NCI-H524 (cell line): ENCODE measurements around the gene EPC1.
"Not testable (repeated sequence)": the region's sequence is repeated elsewhere in the genome, so short reads cannot be mapped to it uniquely, and the experiment has no call there.

ENCODE experiments used
- DNase-seq, 2 experiments: peaks; one replicate each; lab custom pipeline; 2025; lab: John Stamatoyannopoulos, UW

EPC1 gene

DNA sequence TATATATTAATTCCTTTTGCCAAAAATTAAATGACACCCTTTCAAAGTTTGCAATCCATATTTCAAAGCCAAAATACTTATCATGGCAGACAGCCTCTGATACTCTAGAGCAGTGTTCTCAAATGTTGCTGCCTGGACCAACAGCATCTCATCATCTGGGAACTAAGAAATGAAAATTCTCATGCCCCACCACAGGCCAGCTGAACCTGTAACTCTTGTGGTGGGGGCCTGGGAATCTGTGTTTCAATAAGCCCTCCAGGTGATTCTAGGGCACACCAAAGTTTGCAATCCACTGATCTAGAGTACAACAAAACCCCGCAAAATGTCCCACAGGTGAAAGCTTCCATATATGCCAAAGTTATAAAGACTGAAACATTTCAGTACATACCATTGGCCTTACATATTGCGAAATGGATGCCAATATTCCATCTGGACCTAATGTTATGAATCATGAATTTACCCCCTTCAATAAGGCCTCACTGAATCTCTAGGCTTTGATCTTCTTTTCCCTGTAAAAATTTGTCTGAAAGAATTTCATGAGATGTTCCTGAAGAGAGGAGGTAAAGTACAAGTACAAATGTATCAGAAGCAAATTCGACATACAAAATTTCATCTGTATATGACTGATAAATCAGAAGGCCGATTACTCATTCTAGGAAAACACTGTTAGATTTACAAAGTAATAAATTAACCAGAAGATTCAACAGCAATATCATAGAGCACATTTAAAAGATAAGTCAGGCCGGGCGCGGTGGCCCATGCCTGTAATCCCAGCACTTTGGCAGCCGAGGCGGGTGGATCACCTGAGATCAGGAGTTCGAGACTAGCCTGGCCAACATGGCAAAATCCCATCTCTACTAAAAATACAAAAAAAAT lies 25.3 kb upstream of the EPC1 start:
- no peak for DNase-seq

DNA sequence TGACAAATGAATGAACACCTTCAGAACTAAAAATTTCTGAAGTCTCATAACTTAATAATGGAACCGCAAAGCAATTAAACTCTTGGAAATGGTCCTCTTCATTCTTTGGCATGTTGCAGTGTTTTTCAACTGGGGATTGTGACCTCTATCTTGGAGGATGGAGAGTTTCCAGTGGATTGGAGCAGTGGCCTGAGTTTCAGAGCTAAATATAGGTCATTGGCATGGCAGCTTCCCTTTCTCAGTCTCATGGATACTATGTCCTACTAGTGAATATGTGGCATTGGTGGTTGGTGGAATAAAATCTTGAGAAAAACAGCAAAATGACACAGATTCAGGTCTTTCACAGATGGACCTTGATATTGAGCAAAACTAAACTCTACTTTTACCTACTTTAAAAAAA lies 24.1 kb upstream of the EPC1 start:
- no peak for DNase-seq

DNA sequence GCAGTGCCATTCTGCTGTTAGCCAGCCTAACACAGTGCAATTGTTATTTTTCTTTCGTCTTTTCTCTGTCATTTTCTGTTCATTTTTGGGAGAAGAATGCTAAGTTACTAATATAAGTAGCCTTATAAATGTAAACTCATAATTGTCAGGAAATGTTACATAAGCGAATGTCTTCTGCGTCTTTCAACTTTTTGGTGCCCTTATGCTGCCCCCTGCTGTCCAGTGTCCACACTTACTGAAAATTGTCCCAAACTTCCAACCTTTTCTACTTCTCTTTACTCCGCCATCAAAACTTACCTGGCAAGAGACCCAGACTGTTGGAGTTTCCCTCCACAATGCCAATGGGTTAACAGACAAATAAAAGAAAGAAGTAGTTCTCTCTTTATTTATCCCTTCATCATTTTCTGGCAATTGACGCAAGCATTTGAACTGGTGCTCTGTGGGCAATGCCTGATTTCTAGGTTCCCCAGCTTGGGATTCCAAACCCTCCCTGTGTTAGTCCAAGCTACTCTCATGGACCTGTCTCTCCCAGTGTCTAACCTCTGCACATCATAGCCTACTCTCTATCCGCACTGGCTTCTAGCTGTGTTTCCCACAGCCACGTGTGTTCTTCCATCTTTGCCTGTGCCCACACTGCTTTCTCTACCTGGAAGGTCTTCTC lies 21.0 kb upstream of the EPC1 start:
- DNase-seq: peak in 1 of 2 experiments; percentile 23

- DNase-seq: no peak
These were observed 19.6 kb upstream of the EPC1 start for GRCh38 chr10:32366588-32366987.

- DNase-seq: no peak
These were observed 19.2 kb upstream of the EPC1 start for GRCh38 chr10:32366111-32366510.

DNA sequence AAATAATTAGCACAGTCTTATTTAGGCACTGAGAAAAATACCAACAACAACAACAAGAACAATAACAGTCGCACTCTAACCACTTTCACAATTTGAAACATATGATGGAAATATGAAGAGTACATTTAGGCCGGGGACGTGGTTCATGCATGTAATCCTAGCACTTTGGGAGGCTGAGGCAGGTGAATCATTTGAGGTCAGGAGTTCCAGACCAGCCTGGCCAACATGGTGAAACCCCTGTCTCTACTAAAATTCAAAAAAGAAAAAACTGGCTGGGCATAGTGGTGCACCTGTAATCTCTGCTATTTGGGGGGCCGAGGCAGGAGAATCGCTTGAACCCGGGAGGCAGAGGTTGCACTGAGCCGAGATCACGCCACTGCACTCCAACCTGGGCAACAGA lies 18.4 kb upstream of the EPC1 start:
- DNase-seq: not testable (repeated sequence)

DNA sequence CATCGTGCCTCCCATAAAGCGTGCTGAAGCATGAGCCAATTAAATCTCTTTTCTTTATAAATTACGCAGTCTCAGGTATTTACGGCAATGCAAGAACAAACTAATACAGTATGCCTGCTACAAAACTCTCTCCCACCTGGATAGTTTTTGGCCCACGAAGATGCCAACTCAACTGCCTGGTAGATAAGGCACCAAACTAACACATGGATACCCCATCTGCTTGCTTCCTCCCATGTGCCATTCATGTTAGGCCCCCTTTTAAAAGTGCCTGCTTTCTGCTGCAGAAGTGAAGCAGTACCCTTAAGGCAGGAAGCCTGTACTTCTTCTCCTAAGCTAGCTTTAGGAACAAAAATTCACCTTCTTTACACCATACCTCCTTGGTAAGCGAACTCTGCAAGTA lies 15.6 kb upstream of the EPC1 start:
- DNase-seq: no peak

GRCh38 chr10:32360884-32361283 lies 13.9 kb upstream of the EPC1 start:
- DNase-seq: no peak

- DNase-seq: no peak
These were observed 13.3 kb upstream of the EPC1 start for GRCh38 chr10:32360241-32360640.

DNA sequence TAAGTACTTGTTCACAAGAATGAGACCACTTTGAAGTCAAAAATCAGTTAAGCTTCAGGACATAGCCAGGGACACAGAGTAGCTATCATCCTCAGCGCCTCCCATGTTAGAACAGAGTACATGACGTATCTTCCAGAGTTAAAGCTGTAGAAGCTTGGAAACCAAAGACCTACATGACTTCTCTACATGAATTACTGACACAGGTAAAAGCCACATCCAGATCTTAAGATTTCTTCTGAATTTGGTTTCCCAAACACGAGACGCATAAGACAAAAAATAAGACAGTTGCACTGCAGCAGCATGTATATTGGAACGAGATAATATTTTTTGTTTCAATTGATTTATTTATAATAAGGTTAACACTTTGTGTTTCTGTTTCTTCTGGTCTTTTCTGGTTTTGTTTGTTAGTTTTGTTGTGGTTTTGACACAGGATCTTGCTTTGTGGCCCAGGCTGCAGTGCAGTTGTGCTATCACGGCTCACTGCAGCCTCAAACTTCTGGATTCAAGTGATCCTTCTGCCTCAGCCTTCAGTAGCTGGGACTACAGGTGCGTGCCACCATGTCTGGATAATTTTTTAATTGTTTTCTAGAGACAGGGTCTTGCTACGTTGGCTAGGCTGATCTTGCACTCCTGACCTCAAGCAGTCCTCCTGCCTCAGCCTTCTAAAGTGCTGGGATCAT lies 10.2 kb upstream of the EPC1 start:
- DNase-seq: no peak

DNA sequence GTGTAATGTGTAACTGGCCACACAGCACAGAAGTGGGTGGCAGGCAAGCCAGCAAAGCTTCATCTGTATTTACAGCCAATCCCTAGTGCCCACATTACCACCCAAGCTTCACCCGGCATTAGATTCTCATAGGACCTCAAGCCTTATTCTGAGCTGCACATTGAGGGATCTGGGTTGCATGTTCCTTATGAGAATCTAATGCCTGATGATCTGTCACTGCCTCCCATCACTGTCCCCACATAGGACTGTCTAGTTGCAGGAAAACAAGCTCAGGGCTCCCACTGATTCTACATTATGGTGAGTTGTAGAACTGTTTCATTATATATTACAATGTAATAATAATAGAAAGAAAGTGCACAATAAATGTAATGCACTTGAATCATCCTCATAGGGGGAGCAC lies 7.7 kb upstream of the EPC1 start:
- DNase-seq: not testable (repeated sequence)

DNA sequence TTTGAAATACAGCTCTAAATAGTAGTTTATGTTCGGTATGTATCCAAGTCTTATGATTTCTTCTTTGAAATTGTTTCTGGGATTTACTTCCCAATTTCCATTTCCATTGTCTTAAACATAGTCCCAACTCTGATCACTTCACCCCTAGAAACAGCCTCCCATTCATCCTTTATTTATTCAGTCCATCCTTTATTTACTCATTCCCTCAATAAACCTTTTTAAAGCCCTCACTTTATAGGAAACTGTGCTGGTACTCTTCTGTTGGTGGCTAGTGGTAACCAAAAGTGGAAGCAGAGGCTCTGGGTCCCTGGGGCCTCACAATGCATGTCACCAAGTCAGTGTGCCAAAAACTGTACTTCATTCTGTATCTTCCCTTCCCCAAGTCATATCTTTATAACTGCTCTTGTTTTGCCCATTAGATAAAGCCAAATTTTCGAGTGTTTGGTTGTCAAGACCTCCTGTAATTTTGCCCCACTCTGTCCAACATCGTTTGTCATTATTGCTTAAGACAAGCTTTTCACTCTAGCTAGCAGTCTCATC lies 3.9 kb upstream of the EPC1 start:
- DNase-seq: no peak

GRCh38 chr10:32349968-32350738 lies 3.2 kb upstream of the EPC1 start:
- no peak for DNase-seq

- no peak for DNase-seq
These were observed 2.2 kb upstream of the EPC1 start for GRCh38 chr10:32349199-32349585.

DNA sequence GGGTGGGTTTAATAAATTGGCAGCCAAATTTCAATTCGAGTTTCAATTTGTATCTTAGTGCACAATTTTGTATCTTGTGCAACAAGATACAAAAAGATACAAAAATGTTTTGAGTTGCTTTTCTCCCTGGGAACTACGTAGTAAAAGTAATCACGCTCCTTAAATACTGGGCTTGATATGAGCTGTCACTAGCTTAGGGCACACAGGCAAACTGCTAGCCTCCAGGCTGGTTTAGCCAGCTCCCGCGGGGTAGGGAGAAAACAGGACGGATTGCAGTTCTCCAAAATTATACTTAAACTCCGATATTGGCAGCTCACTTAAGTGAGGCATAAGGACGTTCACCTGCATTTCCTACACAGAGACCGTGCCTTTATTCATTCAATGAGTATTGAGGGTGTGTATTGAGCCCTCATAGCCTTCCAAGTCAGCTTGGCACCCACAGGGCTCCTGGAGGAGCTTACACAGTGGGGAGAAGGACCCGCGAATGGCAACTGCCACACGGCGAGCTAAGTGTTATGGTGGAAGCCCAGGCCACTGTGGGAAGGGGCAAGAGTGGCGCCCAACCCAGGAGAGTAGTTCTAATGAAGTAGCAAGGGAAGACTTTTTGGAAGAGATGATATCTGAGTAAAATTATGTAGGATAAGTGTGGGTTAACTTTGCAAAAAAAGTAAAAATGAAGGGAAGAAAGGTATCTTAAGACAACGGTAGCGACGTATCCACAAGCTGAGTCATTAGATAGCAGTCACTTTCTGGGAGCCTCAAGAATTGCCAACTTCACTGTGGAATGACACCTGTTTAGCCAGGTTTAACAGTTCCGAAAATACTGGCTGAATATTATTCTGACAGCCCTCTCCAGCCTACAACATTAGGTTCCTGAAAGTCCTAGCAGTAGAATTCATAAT lies 1.6 kb upstream of the EPC1 start:
- no peak for DNase-seq

DNA sequence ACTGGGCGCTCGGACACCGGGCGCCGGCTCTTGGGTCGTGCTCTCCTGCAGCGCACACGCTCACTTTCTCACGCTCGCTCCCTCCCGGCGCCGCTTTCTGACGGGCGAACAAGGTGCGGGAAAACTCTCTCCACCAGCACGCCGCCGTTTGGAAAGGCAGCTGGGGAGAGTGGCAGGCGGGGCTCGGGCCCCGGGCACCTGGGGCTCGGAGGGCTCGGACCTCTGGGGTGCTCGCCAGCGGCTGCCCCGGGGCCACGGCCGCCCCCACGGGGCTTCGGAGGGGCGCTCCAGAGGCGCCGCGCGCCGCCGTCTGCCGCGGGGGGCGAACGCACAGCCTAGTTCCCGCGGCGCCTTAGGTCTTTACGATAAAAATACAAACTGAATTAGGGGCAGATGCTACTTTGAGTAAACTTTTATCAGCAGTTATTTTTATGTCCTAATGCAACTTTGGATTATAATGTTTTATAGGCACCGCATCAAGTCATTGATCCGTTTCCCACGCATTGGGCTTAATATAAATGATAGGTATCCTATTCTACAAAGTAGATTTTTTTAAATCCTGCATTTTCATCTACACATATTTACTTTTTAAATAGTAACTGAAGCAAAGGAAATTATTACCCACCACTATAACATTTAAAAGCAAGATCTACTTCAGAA lies 535 bp upstream of the EPC1 start:
- DNase-seq: peak in 1 of 2 experiments; percentile 26

GRCh38 chr10:32346134-32346550 lies 816 bp downstream of the EPC1 start:
- peak; percentile 80 to 82 for DNase-seq

- no peak for DNase-seq
These were observed 5.4 kb downstream of the EPC1 start for GRCh38 chr10:32341596-32341995.

DNA sequence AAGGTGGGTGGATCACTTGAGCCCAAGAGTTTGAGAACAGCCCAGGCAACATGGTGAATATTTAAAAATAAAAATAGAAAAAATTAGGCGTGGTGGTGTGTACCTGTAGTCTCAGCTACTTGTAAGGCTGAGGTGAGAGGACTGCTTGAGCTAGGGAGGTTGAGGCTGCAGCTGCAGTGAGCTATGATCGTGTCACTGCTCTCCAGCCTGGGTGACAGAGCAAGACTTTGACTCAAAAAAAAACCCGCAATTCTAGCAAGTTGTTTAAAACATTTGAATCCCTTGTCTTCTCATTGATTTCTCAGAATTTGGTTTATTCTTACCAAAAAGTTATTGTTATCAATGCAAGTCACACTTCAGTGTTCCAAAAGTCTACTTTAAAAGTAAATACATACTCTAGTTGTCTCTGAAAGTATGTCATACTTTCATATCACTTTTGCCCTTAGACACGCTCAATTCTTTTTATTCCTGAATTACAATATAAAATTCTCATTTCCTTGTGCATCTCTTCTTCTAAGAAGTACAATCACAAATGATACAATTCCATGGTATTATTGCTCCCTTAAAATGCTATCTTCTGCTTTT lies 6.3 kb downstream of the EPC1 start:
- DNase-seq: no peak

DNA sequence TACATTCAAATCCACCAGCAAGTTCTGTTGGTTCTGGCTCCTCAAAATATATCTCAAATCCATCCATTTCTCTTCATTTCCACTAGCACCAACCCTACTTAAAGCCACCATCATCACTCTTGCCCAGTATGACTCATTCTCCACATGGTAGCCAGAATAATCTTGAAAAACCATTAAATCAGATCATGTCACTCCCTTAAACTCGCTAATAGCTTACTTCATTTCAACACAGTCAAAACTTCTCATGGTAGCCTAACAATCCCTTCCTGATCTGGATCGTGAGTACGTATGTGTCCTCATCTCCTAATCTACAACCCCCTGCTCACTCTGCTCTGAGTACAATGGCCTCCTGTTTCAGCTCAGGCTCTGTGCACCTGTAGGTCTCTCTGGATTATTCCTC lies 8.7 kb downstream of the EPC1 start:
- no peak for DNase-seq
